Keratinocyte (primary cell): ENCODE measurements around the gene HMCN1.

ENCODE experiments used
- EZH2 ChIP-seq: IDR thresholded peaks from one replicate; pipeline ENCODE4 v1.6.1; 2012; ENCODE audit warnings: inconsistent platforms, mild to moderate bottlenecking, low read length, moderate library complexity
- TF ChIP-seq, protein P1 (sequence below), 3 experiments: IDR thresholded peaks in 1 of 3; conservative IDR thresholded peaks in 1 of 3; optimal IDR thresholded peaks in 1 of 3; 2 replicates in 2 of 3; 3 replicates in 1 of 3; pipeline versions ENCODE3 to v1.5.1; 2011; ENCODE audit warnings: low read length in 3 of 3, mild to moderate bottlenecking in 3 of 3, moderate library complexity in 2 of 3, control low read depth in 1 of 3, inconsistent platforms in 1 of 3; ENCODE audit not compliant: insufficient read depth in 2 of 3; ENCODE audit errors: extremely low read depth in 1 of 3

DNA sequence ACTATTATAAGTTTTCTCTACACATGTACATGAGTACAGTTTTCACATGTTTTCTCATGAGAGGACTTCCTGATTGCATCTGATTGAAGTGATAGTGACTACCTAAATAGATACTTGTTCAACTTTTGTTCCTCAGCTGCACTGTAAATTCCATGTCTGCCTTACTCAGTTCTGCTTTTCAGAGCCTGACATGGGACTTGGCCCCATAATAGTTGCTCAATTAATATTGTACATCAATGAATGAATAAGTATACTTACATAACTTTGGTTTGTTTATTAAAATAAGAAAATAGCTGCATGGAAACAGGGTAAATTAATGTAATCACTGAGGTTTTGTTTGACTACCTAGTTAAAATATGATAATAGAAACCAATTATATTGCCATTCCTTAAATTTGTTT lies 78.7 kb downstream of the HMCN1 start:
- TF ChIP-seq, protein P1, sequence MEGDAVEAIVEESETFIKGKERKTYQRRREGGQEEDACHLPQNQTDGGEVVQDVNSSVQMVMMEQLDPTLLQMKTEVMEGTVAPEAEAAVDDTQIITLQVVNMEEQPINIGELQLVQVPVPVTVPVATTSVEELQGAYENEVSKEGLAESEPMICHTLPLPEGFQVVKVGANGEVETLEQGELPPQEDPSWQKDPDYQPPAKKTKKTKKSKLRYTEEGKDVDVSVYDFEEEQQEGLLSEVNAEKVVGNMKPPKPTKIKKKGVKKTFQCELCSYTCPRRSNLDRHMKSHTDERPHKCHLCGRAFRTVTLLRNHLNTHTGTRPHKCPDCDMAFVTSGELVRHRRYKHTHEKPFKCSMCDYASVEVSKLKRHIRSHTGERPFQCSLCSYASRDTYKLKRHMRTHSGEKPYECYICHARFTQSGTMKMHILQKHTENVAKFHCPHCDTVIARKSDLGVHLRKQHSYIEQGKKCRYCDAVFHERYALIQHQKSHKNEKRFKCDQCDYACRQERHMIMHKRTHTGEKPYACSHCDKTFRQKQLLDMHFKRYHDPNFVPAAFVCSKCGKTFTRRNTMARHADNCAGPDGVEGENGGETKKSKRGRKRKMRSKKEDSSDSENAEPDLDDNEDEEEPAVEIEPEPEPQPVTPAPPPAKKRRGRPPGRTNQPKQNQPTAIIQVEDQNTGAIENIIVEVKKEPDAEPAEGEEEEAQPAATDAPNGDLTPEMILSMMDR (optimal IDR thresholded peaks at IDR 0.05 in 1 of 3, IDR thresholded peaks at IDR 0.05 in 1 of 3, conservative IDR thresholded peaks at IDR 0.05 in 1 of 3; ENCODE audit: extremely low read depth in 1 of 3, insufficient read depth in 2 of 3, low read length in 3 of 3), result no peak
- no peak for TF ChIP-seq EZH2
